Measurements from ENCODE around the gene ARHGEF10L. TPM values are rescaled to one million over a fixed set of nuclear protein-coding genes. Genes with fewer than 3 reads are reported as not detected.

ARHGEF10L gene
- 11.1 and 15.1 TPM in 2 replicates for total RNA-seq

GRCh38 chr1:17539477-17540254 lies at the start of gene ARHGEF10L:
ARHGEF10L (plus strand) TSS chr1:17539698; CDS start chr1:17580596, 40,898 bp downstream.

Other genes starting within 250 kb of the ARHGEF10L start
- not detected in 2 replicates for gene PADI4, start 231.5 kb upstream of the ARHGEF10L start, total RNA-seq
- gene PADI6, start 167.5 kb upstream of the ARHGEF10L start, total RNA-seq, result not detected in 2 replicates
- gene RCC2, start 100.0 kb upstream of the ARHGEF10L start, total RNA-seq, result 23.5 and 32.9 TPM in 2 replicates
- gene ACTL8, start 215.6 kb downstream of the ARHGEF10L start, total RNA-seq, result under 0.01 and 0.09 TPM in 2 replicates

Data from smooth muscle cell of bladder (primary cell).